GM18870 (cell line): Measurements from ENCODE around the gene PTEN.

Experiments
- ATAC-seq: cut with Tn5 transposase; IDR thresholded peaks from one replicate; pipeline ENCODE4 v1.9.1; 2021; ENCODE audit warnings: moderate library complexity; ENCODE audit not compliant: unreplicated experiment

Gene PTEN

DNA sequence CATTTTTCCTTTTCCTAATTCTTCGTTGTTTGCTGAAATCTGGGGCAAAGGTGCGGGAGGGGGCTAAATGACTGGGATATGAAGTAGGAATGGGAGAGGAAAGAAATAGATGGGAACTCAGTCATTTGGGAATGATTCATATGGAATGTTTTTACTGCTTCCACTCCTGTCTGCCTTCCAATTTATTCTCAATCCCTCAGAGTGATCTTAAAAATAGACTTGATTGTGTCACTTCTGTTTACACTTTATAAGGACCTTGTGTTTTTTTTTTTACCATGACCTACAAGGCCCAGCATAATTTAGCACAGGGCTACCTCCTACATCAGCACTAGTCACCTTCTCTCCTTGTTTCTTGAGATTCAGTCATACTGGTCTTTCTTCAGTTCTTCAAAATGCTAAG lies 97.9 kb downstream of the PTEN start:
- ATAC-seq: no peak

DNA sequence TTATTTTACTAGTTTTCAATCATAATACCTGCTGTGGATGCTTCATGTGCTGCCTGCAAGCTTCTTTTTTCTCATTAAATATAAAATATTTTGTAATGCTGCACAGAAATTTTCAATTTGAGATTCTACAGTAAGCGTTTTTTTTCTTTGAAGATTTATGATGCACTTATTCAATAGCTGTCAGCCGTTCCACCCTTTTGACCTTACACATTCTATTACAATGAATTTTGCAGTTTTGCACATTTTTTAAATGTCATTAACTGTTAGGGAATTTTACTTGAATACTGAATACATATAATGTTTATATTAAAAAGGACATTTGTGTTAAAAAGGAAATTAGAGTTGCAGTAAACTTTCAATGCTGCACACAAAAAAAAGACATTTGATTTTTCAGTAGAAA lies 103.0 kb downstream of the PTEN start:
- ATAC-seq: no peak

DNA sequence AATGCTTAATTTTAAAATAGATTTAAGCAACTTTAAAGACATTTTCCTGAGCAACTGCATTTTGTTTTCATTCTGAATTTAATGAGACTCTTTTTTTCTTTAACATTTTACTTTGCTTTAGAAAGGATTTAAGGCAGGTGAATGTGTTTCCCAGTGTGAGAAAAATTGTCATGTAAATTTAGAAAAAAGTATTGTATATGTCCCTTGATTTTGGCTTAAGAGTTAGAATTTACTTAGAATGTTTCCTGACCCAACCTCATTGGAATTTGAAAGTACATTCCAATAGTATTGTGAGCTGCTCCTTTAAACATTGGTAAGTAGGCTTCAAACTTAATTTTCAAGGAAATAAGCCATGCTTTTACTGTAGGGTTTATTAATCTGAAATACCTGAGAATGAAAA lies 110.2 kb downstream of the PTEN start:
- ATAC-seq: no peak

DNA sequence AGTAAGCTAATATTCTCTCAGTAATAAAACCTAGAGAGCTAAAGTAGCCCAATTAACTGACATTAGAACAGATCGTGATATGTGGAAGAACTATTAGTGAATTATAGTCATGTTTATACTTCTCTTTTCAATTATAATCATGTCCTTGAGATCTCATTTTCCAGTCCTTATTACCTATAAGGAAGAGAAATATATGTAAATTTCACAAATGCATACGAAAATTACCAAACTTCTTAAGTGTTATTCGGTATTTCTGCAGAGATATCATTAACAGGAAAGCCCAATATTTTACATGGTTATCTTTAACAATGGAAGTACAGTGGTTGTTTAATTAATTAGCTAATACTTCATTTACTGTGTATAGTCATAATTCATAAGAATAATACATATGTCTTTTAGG lies 110.7 kb downstream of the PTEN start:
- ATAC-seq: no peak

DNA sequence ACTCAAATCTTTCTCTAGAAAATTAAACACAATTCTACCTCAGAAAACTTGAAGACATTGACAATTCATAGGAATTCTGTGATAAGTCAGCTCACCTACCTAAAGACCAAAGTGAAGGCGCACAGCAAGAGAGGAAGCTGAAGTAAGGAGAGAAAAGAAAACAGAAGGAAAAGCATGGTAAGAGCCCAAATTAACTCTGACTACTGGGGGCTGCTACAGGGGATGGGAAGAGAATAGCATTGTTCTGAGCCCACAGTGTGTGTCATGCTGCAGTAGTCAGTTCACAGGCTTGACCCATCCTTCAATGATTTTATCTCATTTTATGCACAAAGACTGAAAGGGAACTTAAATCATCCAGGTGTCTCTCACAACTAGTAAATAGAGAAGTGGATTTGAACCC lies 111.3 kb downstream of the PTEN start:
- ATAC-seq: no peak

- ATAC-seq: no peak
These were observed 112.8 kb downstream of the PTEN start for GRCh38 chr10:87976101-87976743.

GRCh38 chr10:87978166-87978565 lies 114.7 kb downstream of the PTEN start:
- no peak for ATAC-seq

DNA sequence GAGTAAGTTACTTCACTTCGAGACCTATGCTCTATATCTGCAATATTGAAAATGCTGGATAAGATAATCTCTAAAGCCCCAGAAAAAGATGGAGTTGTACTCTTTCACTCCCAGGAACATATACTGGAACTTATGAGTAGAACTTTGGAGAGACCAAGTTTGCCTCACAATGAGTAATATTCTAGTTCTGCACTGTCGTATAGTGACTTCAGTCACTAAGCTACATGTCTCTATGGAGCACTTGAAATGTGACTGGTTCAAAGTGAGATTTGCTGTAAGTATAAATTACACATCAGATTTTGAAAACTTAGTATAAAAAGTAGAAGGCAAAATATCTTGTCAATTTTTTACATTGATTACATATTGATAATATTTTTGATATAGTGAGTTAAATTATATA lies 116.4 kb downstream of the PTEN start:
- ATAC-seq: no peak

GRCh38 chr10:87983716-87984115 lies 120.3 kb downstream of the PTEN start:
- no peak for ATAC-seq

- ATAC-seq: no peak
These were observed 123.8 kb downstream of the PTEN start for GRCh38 chr10:87987206-87987605.

- no peak for ATAC-seq
These were observed 128.5 kb downstream of the PTEN start for GRCh38 chr10:87991946-87992345.

GRCh38 chr10:88004451-88004850 lies 141.0 kb downstream of the PTEN start:
- no peak for ATAC-seq

DNA sequence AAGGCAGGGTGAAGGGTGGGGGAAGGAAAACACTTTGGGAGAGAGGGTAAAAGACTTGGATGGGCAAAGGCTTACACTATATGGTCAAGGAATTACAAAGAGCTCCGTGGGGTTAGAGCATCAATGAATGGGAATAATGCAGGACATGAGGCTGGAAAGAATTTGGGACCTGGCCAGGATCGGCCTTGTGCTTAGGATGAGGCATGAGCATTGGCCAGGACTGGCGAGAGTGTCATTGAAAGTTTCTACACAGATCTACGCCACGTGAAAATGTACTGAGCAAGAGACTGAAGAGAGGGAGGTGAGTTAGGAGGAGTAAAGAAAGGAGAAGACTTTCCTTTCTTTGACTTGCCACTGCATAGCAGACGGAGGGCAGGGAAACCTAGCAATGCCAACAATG lies 142.8 kb downstream of the PTEN start:
- no peak for ATAC-seq

GRCh38 chr10:88008866-88009470 lies 145.5 kb downstream of the PTEN start:
- no peak for ATAC-seq

- ATAC-seq: no peak
These were observed 149.2 kb downstream of the PTEN start for GRCh38 chr10:88012641-88013040.

GRCh38 chr10:88017781-88018180 lies 154.4 kb downstream of the PTEN start:
- no peak for ATAC-seq

DNA sequence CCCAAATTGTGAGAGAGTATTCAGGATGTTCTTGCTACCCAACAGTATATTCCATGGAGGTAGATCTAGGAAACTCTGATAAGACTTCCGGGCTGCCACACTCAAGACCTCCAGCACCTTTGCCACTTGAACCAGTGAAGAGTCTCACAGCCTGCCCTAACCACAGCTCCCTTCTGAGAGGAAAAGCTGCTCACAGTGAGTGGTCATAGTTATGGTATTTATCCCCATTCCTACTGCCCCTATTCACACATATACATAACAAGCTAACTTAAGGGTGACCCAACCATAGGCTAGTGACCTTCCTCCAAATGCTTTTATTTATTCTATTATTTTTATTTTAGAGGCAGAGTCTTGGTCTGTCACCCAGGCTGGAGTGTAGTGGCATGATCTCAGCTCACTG lies 156.3 kb downstream of the PTEN start:
- ATAC-seq: no peak
